Breast epithelium (tissue), 3 donors: Measurements from ENCODE around the gene HOXA6.

Experiments used
- CTCF ChIP-seq, 3 donors: fragments of 450-650 bp; IDR thresholded peaks; one replicate each; pipeline ENCODE4 v1.5.1; 2016 to 2017; ENCODE audit warnings: antibody characterized with exemption in 3 of 3, mild to moderate bottlenecking in 3 of 3, moderate library complexity in 3 of 3
- POLR2A ChIP-seq: fragments of 450-650 bp; IDR thresholded peaks from one replicate; pipeline ENCODE4 v1.6.1; 2016; ENCODE audit warnings: antibody characterized with exemption, mild to moderate bottlenecking, moderate library complexity
- POLR2AphosphoS5 ChIP-seq, 3 donors: sonication (generic); formaldehyde crosslinking; IDR thresholded peaks; one replicate each; pipeline ENCODE4 v1.6.1; 2017; ENCODE audit warnings: antibody characterized with exemption in 3 of 3

GRCh38 chr7:27119412-27119911, 28.1 kb downstream of the HOXA6 start:
- TF ChIP-seq CTCF (IDR thresholded peaks at IDR 0.05) (no peak), POLR2AphosphoS5 (IDR thresholded peaks at IDR 0.05) (no peak), POLR2A (no peak)
